MCF 10A (cell line): Measurements from ENCODE around the gene WDR31. TPM values are rescaled to one million over a fixed set of nuclear protein-coding genes. Genes with fewer than 3 reads are reported as not detected.
A peak's percentile ranks its signal among the peaks of the same experiment; 100 is the strongest.

Experiments used
- BruUV-seq: library from RNA; stranded (reverse); fragments of 400-500 nt; replicated peaks from 2 replicates; lab custom pipeline; 2021; lab: Mats Ljungman, UMichigan
- CTCF ChIA-PET: fragments of 300-600 bp; sonication (Branson Sonifier 250); formaldehyde crosslinking; extraction: SDS; loops from one replicate; lab custom pipeline; 2021; ENCODE audit warnings: antibody characterized with exemption, inconsistent platforms; lab: Yijun Ruan, JAX
- POLR2A ChIA-PET: fragments of 300-600, 350-650 bp; sonication (Branson Sonifier 250); formaldehyde crosslinking; extraction: SDS; loops from one replicate; lab custom pipeline; 2020; ENCODE audit warnings: antibody characterized with exemption, inconsistent platforms; lab: Yijun Ruan, JAX
- DNase-seq: peaks from one replicate; pipeline ENCODE4 v3.0.0-alpha.2; 2018; ENCODE audit not compliant: unreplicated experiment
- H3K27ac Mint-ChIP-seq: one replicate; pipeline ENCODE4 v1.8.0; 2022; ENCODE audit warnings: mild to moderate bottlenecking, low read depth, mixed read lengths; ENCODE audit not compliant: unreplicated experiment
- H3K27me3 Mint-ChIP-seq: one replicate; pipeline ENCODE4 v1.8.0; 2022; ENCODE audit warnings: mixed read lengths; ENCODE audit not compliant: insufficient read depth, unreplicated experiment
- H3K36me3 Mint-ChIP-seq: one replicate; pipeline ENCODE4 v1.8.0; 2022; ENCODE audit warnings: mild to moderate bottlenecking, moderate library complexity, mixed read lengths; ENCODE audit not compliant: insufficient read depth, unreplicated experiment
- H3K4me1 Mint-ChIP-seq: one replicate; pipeline ENCODE4 v1.8.0; 2022; ENCODE audit warnings: mixed read lengths; ENCODE audit not compliant: insufficient read depth, unreplicated experiment
- H3K4me3 Mint-ChIP-seq: one replicate; pipeline ENCODE4 v1.8.0; 2022; ENCODE audit warnings: mild to moderate bottlenecking, moderate library complexity, mixed read lengths; ENCODE audit not compliant: unreplicated experiment
- H3K9me3 Mint-ChIP-seq: one replicate; pipeline ENCODE4 v1.8.0; 2022; ENCODE audit warnings: mixed read lengths; ENCODE audit not compliant: unreplicated experiment
- intact Hi-C: fragments of 100-400 bp; cut with micrococcal nuclease; formaldehyde crosslinking; loops from 2 replicates; pipeline ENCODE4 v1.14.1; 2022
- total RNA-seq: library from RNA; stranded (reverse); gene quantifications from 2 replicates; pipeline ENCODE4 v1.2.3, GENCODE V29; 2022
- TF ChIP-seq, protein P1 (sequence below): fragments of 200-600 bp; IDR thresholded peaks from one replicate; pipeline ENCODE4 v1.8.0; 2022; ENCODE audit warnings: antibody characterized with exemption, mild to moderate bottlenecking; ENCODE audit not compliant: unreplicated experiment

Gene WDR31
- total RNA-seq, 1 experiment from 2014 or later, result 2.3 TPM

DNA sequence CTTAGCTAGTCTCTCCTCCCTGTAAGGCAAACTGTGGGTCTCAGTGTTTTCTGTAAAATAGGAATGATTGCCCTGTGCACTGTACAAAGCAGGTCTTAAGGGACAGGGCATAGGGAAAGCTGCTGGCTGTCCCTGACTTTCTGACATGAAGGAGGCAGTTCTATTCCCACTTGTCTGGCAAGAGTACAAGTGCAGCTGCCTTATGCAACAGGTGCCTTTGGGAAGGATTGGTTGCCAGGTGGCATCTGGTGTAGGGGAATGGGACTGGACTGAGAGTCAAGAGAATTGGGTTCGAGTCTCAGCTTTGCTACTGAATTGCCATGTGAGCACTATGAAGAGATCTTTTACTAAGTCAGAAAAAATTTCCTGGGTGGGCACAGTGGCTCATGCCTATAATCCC, 19.3 kb upstream of the WDR31 start:
- intact Hi-C loops, result no loop called here
- TF ChIP-seq, protein P1, sequence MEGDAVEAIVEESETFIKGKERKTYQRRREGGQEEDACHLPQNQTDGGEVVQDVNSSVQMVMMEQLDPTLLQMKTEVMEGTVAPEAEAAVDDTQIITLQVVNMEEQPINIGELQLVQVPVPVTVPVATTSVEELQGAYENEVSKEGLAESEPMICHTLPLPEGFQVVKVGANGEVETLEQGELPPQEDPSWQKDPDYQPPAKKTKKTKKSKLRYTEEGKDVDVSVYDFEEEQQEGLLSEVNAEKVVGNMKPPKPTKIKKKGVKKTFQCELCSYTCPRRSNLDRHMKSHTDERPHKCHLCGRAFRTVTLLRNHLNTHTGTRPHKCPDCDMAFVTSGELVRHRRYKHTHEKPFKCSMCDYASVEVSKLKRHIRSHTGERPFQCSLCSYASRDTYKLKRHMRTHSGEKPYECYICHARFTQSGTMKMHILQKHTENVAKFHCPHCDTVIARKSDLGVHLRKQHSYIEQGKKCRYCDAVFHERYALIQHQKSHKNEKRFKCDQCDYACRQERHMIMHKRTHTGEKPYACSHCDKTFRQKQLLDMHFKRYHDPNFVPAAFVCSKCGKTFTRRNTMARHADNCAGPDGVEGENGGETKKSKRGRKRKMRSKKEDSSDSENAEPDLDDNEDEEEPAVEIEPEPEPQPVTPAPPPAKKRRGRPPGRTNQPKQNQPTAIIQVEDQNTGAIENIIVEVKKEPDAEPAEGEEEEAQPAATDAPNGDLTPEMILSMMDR, result no peak
- H3K4me3 Mint-ChIP-seq, result no peak overlapping the region
- peaks cover 15% of the 10 kb centered on the region for H3K27me3 Mint-ChIP-seq
- CTCF ChIA-PET, result interaction anchor here (0.5 kb wide), 1 partner anchor 85 kb away, joined by 3 read pairs; no protein-coding TSS in a partner anchor
- no peak overlapping the region for H3K27ac Mint-ChIP-seq
- POLR2A ChIA-PET, result interaction anchor here (1.1 to 1.5 kb wide), 2 partner anchors 12 to 53 kb away, joined by 3 to 4 read pairs; no protein-coding TSS in a partner anchor
- no peak for DNase-seq
- H3K36me3 Mint-ChIP-seq, result no peaks in the 10 kb centered on the region
- peaks cover 6% of the 10 kb centered on the region for H3K4me1 Mint-ChIP-seq
- H3K9me3 Mint-ChIP-seq, result no peaks in the 10 kb centered on the region
- BruUV-seq, result no TSS peak

DNA sequence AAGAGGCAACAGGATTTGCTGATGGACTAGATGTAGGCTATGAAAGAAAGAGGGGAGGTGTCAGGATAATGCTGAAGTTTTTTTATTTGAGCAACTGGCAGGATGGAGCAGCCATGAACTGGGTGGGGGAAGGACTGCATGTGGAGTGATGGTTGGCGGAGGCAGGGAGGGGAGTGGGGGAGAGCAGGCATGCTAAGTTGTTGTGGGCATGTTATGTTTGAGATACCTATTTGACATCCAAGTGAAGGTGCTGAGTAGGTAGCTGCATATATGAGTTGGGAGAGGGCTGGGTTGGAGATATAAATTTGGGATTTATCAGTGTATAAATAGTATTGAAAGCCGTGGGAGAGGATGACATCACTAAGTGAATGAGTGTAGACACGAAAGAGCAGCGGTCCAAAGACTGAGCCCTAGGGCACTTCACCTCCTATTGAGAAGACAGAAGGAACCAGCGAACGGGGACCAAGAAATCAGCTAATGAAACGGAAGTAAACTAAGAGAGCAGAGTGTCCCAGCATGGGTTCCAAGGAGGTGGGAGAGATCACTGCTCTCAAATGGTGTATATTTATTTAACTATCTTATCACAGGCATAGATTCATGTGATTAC, 16.7 kb upstream of the WDR31 start:
- Mint-ChIP-seq H3K4me1 (peaks cover 6% of the 10 kb centered on the region), H3K4me3 (no peak overlapping the region), H3K36me3 (no peaks in the 10 kb centered on the region), H3K9me3 (no peaks in the 10 kb centered on the region), H3K27ac (no peak overlapping the region), H3K27me3 (peaks cover 16% of the 10 kb centered on the region)
- intact Hi-C loops, result no loop called here
- POLR2A ChIA-PET, result interaction anchor here (0.5 to 0.8 kb wide), 3 partner anchors 10 to 132 kb away, joined by 3 to 5 read pairs (median 3); no protein-coding TSS in a partner anchor
- CTCF ChIA-PET, result interaction anchor here (0.7 kb wide), 1 partner anchor 16 kb away, joined by 3 read pairs; no protein-coding TSS in a partner anchor
- TF ChIP-seq, protein P1, result no peak
- BruUV-seq, result no TSS peak
- no peak for DNase-seq

DNA sequence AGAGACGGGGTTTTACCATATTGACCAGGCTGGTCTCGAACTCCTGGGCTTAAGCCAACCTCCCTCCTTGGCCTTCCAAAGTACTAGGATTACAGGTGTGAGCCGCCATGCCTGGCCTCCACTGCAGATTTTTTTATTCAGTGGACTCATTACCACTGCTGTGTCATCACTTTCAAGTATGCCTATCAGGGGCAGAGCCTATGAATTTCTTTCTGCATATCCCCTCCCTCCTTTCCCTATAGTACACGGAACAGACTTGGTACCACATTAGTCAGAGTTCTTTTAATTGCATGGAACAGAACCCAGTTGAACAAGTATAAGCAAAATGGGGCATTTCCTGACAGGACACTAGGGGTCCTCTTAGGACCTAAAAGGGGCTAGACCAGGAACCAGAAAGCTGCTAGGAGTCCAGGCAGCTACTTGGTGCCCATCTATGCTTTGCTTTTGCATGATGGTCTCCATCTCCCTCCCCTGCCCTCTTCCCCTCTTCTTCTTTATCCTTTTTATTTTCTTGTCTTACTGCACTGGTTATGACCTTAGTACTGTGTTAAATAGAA, 15.0 kb upstream of the WDR31 start:
- peak; percentile 25 for DNase-seq
- no peaks in the 10 kb centered on the region for H3K36me3 Mint-ChIP-seq
- no peak overlapping the region for H3K27ac Mint-ChIP-seq
- ChIA-PET CTCF (interaction anchor here (0.5 kb wide), 1 partner anchor 1039 kb away, joined by 6 read pairs; no protein-coding TSS in a partner anchor), POLR2A (interaction anchor here (0.7 kb wide), 1 partner anchor 81 kb away, joined by 3 read pairs; no protein-coding TSS in a partner anchor)
- intact Hi-C loops, result no loop called here
- H3K4me1 Mint-ChIP-seq, result no peaks in the 10 kb centered on the region
- no peaks in the 10 kb centered on the region for H3K9me3 Mint-ChIP-seq
- H3K4me3 Mint-ChIP-seq, result no peak overlapping the region
- TF ChIP-seq, protein P1, result no peak
- H3K27me3 Mint-ChIP-seq, result peaks cover 32% of the 10 kb centered on the region
- BruUV-seq, result no TSS peak

DNA sequence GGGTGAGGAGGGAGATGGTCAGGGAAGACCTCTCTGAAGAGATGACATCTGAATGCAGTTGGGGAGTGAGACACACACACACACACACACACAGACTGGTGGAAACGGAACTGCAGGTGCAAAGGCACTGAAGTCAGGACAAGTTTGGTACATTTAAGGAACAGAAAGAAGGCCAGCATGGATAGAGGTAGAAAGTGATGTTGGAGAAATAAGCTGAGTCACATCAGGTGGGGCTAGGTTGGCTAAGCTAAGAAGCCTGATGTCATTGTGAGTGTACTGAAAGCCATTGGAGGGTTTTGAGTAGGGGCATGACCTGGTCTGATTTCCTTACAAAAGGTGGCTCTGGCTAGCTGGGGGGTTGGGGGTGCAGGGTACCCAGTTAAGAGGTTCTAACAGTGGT, 12.3 kb upstream of the WDR31 start:
- ChIA-PET CTCF (interaction anchor here (0.8 to 1.7 kb wide), 4 partner anchors 10 to 77 kb away, joined by 3 to 5 read pairs (median 3); partner anchors contain the start of genes CDC26 and PRPF4), POLR2A (interaction anchor here (1.1 to 1.2 kb wide), 2 partner anchors 10 to 13 kb away, joined by 4 read pairs; partner anchors contain the start of gene WDR31)
- peaks cover 37% of the 10 kb centered on the region for H3K27me3 Mint-ChIP-seq
- H3K4me1 Mint-ChIP-seq, result no peaks in the 10 kb centered on the region
- intact Hi-C loops, result no loop called here
- BruUV-seq, result no TSS peak
- no peak for DNase-seq
- H3K4me3 Mint-ChIP-seq, result no peak overlapping the region
- H3K9me3 Mint-ChIP-seq, result no peaks in the 10 kb centered on the region
- H3K27ac Mint-ChIP-seq, result no peak overlapping the region
- TF ChIP-seq, protein P1, result no peak
- no peaks in the 10 kb centered on the region for H3K36me3 Mint-ChIP-seq
